Cardiac fibroblast (primary cell): ENCODE data around the gene STAT1.
A peak's percentile ranks its signal among the peaks of the same experiment; 100 is the strongest.

Experiments
- DNase-seq, 2 donors: peaks; one replicate each; pipeline versions ENCODE4 v3.0.0 to v3.0.0-alpha.2; 2010; ENCODE audit warnings: low read depth in 2 of 2
- H3K4me3 ChIP-seq, 2 donors: replicated peaks in 1 of 2; 1 replicate in 1 of 2; 2 replicates in 1 of 2; pipeline ENCODE4 v1.5.1; 2011; ENCODE audit warnings: low read depth in 2 of 2, low read length in 2 of 2, mild to moderate bottlenecking in 2 of 2, moderate library complexity in 1 of 2
- CTCF ChIP-seq: IDR thresholded peaks from one replicate; pipeline ENCODE4 v1.5.1; 2011; ENCODE audit warnings: low read depth, mild to moderate bottlenecking, low read length, inconsistent platforms

STAT1 gene

GRCh38 chr2:190987938-190988337 lies 26.0 kb downstream of the STAT1 start:
- DNase-seq, result no peak
- H3K4me3 ChIP-seq, result no peak overlapping the region
- TF ChIP-seq CTCF, result no peak

- no peak for DNase-seq
- no peak for TF ChIP-seq CTCF
- H3K4me3 ChIP-seq, result no peak overlapping the region
These were observed 26.9 kb downstream of the STAT1 start for GRCh38 chr2:190987116-190987515.

- no peak for DNase-seq
- no peak for TF ChIP-seq CTCF
- no peak overlapping the region for H3K4me3 ChIP-seq
These were observed 27.6 kb downstream of the STAT1 start for GRCh38 chr2:190986221-190986953.

GRCh38 chr2:190984595-190984994 lies 29.4 kb downstream of the STAT1 start:
- peak; percentile 71 to 86 for DNase-seq

GRCh38 chr2:190982262-190983034 lies 31.5 kb downstream of the STAT1 start:
- no peak for DNase-seq
- TF ChIP-seq CTCF, result no peak
- H3K4me3 ChIP-seq, result no peak overlapping the region

More at GRCh38 chr2:190984595-190984994, 29.4 kb downstream of the STAT1 start:
- no peak overlapping the region for H3K4me3 ChIP-seq
- TF ChIP-seq CTCF, result no peak

- DNase-seq, result no peak
- no peak for TF ChIP-seq CTCF
- H3K4me3 ChIP-seq, result no peak overlapping the region
These were observed 32.2 kb downstream of the STAT1 start for GRCh38 chr2:190981733-190982132.
